Motor neuron (in vitro differentiated cells): Measurements from ENCODE around the gene ABCC9. TPM values are rescaled to one million over a fixed set of nuclear protein-coding genes. Genes with fewer than 3 reads are reported as not detected.
"Not testable (repeated sequence)": the region's sequence is repeated elsewhere in the genome, so short reads cannot be mapped to it uniquely, and the experiment has no call there.

Experiments
- ATAC-seq, 8 experiments: fragments of 200-7000 bp; cut with Tn5 transposase; replicated peaks in 6 of 8; 2 replicates each; pipeline ENCODE4 v1.8.0; 2021; ENCODE audit warnings: mild to moderate bottlenecking in 8 of 8, moderate library complexity in 8 of 8
- H3K27ac ChIP-seq, 2 donors: fragments of 250-450 bp; sonication (Bioruptor Pico); 2 replicates each; pipeline ENCODE4 v1.9.0; 2021; ENCODE audit warnings: antibody characterized with exemption in 2 of 2, mild to moderate bottlenecking in 2 of 2, moderate library complexity in 1 of 2
- H3K4me1 ChIP-seq, 2 donors: fragments of 250-450 bp; sonication (Bioruptor Pico); replicated peaks in 1 of 2; 2 replicates each; pipeline ENCODE4 v1.6.1; 2021; ENCODE audit warnings: antibody characterized with exemption in 2 of 2, mild to moderate bottlenecking in 2 of 2, moderate library complexity in 1 of 2
- H3K4me3 ChIP-seq, 5 donors: fragments of 250-450 bp; sonication (Bioruptor Pico); 2 replicates each; pipeline ENCODE4 v1.9.0; 2021; ENCODE audit warnings: antibody characterized with exemption in 5 of 5, mild to moderate bottlenecking in 5 of 5, moderate library complexity in 4 of 5
- WGBS, 10 experiments: fragments of 450-650 bp; shearing (Covaris generic); methylation state at CpG; one replicate each; pipeline ENCODE4 v1.0.0; 2022; 5-methylcytosine and 5-hydroxymethylcytosine counted together
- in situ Hi-C, 9 experiments: fragments of 400-800 bp; cut with MboI; loops; one replicate each; pipeline ENCODE4 v1.15.0; 2021; ENCODE audit warnings: low sequenced_read_pairs in 9 of 9, low pct_unique_long_range_greater_than_20kb in 2 of 9; ENCODE audit not compliant: unreplicated experiment in 9 of 9
- total RNA-seq, 8 experiments: library from RNA; unstranded; fragments of 300-600 nt; gene quantifications; 2 replicates each; pipeline versions ENCODE4 v1.2.3 to v1.2.4, GENCODE V29; 2022

ABCC9 gene
- total RNA-seq, 8 experiments from 2014 or later: 0.04 to 6.6 (median 0.36) TPM

GRCh38 chr12:21962821-21963220, 21.6 kb upstream of the ABCC9 start:
- no peaks in the 10 kb centered on the region for H3K4me1 ChIP-seq
- ATAC-seq: no peak
- WGBS, 10 experiments: 60 to 100% (median 100%) methylated on average over 1 to 5 of the region's 5 CpGs; no CpG with 5 or more reads in 1 of the 10 experiments
- H3K27ac ChIP-seq: no peak overlapping the region
- no peak overlapping the region for H3K4me3 ChIP-seq
- in situ Hi-C loops: no loop called here

GRCh38 chr12:21962236-21962635, 21.0 kb upstream of the ABCC9 start:
- Histone ChIP-seq H3K4me3 (no peak overlapping the region), H3K4me1 (no peaks in the 10 kb centered on the region), H3K27ac (no peak overlapping the region)
- ATAC-seq: no peak
- 0 to 100% (median 67%) methylated on average over 1 to 3 of the region's 5 CpGs; no CpG with 5 or more reads in 5 of the 10 experiments for WGBS, 10 experiments
- in situ Hi-C loops: no loop called here

- WGBS, 10 experiments: 0 to 100% (median 56%) methylated on average over 1 of the region's 1 CpG; no CpG with 5 or more reads in 2 of the 10 experiments
- H3K27ac ChIP-seq: no peak overlapping the region
- no peaks in the 10 kb centered on the region for H3K4me1 ChIP-seq
- ATAC-seq: no peak
- in situ Hi-C loops: no loop called here
- no peak overlapping the region for H3K4me3 ChIP-seq
Measured at GRCh38 chr12:21950649-21951048, 9.4 kb upstream of the ABCC9 start.

GRCh38 chr12:21949036-21949435, 7.8 kb upstream of the ABCC9 start:
- H3K4me1 ChIP-seq: no peaks in the 10 kb centered on the region
- in situ Hi-C loops: no loop called here
- 0 to 100% (median 79%) methylated on average over 1 of the region's 1 CpG for WGBS, 10 experiments
- H3K27ac ChIP-seq: no peak overlapping the region
- H3K4me3 ChIP-seq: no peak overlapping the region
- no peak for ATAC-seq

- no peak overlapping the region for H3K27ac ChIP-seq
- ATAC-seq: no peak
- in situ Hi-C loops: no loop called here
- H3K4me3 ChIP-seq: no peak overlapping the region
- no peaks in the 10 kb centered on the region for H3K4me1 ChIP-seq
Measured at GRCh38 chr12:21946983-21947382, 5.8 kb upstream of the ABCC9 start.

- WGBS, 10 experiments: 15 to 100% (median 91%) methylated on average over 2 to 4 of the region's 4 CpGs
- no peak overlapping the region for H3K4me3 ChIP-seq
- H3K4me1 ChIP-seq: no peaks in the 10 kb centered on the region
- H3K27ac ChIP-seq: no peak overlapping the region
- ATAC-seq: no peak
- in situ Hi-C loops: no loop called here
Measured at GRCh38 chr12:21945002-21945401, 3.8 kb upstream of the ABCC9 start.

GRCh38 chr12:21942377-21942703, 1.1 kb upstream of the ABCC9 start:
- in situ Hi-C loops: no loop called here
- H3K4me3 ChIP-seq: no peak overlapping the region
- WGBS, 10 experiments: 50 to 89% (median 70%) methylated on average over 3 to 10 of the region's 11 CpGs; no CpG with 5 or more reads in 4 of the 10 experiments
- H3K4me1 ChIP-seq: no peaks in the 10 kb centered on the region
- ATAC-seq: peak in 1 of 8 experiments; percentile 18
- no peak overlapping the region for H3K27ac ChIP-seq

GRCh38 chr12:21941506-21942376, 515 bp upstream of the ABCC9 start:
- peak; percentile 13 to 80 (median 45) for ATAC-seq
- Histone ChIP-seq H3K4me1 (no peaks in the 10 kb centered on the region), H3K27ac (no peak overlapping the region), H3K4me3 (peak overlapping the region; percentile 20 to 38 (median 30))
- 0 to 60% (median 18%) methylated on average over 1 to 26 of the region's 51 CpGs for WGBS, 10 experiments
- in situ Hi-C loops: no loop called here

GRCh38 chr12:21939435-21939834, 1.8 kb downstream of the ABCC9 start:
- WGBS, 10 experiments: 18 to 93% (median 75%) methylated on average over 1 to 4 of the region's 4 CpGs; no CpG with 5 or more reads in 1 of the 10 experiments
- H3K27ac ChIP-seq: no peak overlapping the region
- in situ Hi-C loops: no loop called here
- H3K4me1 ChIP-seq: no peaks in the 10 kb centered on the region
- ATAC-seq: no peak
- H3K4me3 ChIP-seq: no peak overlapping the region

- in situ Hi-C loops: no loop called here
- no peaks in the 10 kb centered on the region for H3K4me1 ChIP-seq
- ATAC-seq: no peak
- WGBS, 10 experiments: 0 to 100% (median 93%) methylated on average over 1 to 7 of the region's 7 CpGs
- no peak overlapping the region for H3K27ac ChIP-seq
- no peak overlapping the region for H3K4me3 ChIP-seq
Measured at GRCh38 chr12:21938879-21939278, 2.3 kb downstream of the ABCC9 start.

GRCh38 chr12:21934173-21934572, 7.1 kb downstream of the ABCC9 start:
- 0 to 100% (median 75%) methylated on average over 1 of the region's 1 CpG; no CpG with 5 or more reads in 2 of the 10 experiments for WGBS, 10 experiments
- Histone ChIP-seq H3K27ac (no peak overlapping the region), H3K4me3 (no peak overlapping the region), H3K4me1 (no peaks in the 10 kb centered on the region)
- in situ Hi-C loops: no loop called here
- ATAC-seq: peak in 1 of 8 experiments; percentile 41

- H3K4me3 ChIP-seq: no peak overlapping the region
- 24 to 94% (median 90%) methylated on average over 2 to 4 of the region's 4 CpGs; no CpG with 5 or more reads in 1 of the 10 experiments for WGBS, 10 experiments
- H3K27ac ChIP-seq: no peak overlapping the region
- ATAC-seq: no peak
- in situ Hi-C loops: no loop called here
- H3K4me1 ChIP-seq: no peaks in the 10 kb centered on the region
Measured at GRCh38 chr12:21933656-21934055, 7.6 kb downstream of the ABCC9 start.

- 86% methylated on average over 1 of the region's 1 CpG; no CpG with 5 or more reads in 8 of the 10 experiments for WGBS, 10 experiments
- H3K4me3 ChIP-seq, H3K4me1 ChIP-seq, ATAC-seq, in situ Hi-C loops, H3K27ac ChIP-seq: not testable (repeated sequence)
Measured at GRCh38 chr12:21929972-21930371, 11.3 kb downstream of the ABCC9 start.
